Stimulated activated CD4-positive, alpha-beta T cell treated with anti-CD3 and anti-CD28 coated beads, Interleukin-12 subunit alpha, Interleukin-12 subunit beta, amount 100 ng/mL, for 4 hours (primary cell): ENCODE results near the gene UBAC2.

ENCODE experiments used
- DNase-seq: peaks from one replicate; pipeline ENCODE4 v3.0.0-alpha.2; 2020

Gene UBAC2

GRCh38 chr13:99344610-99345208 lies 144.1 kb downstream of the UBAC2 start:
- DNase-seq: no peak

- DNase-seq: no peak
Observed at GRCh38 chr13:99345345-99345744, 144.7 kb downstream of the UBAC2 start.

- DNase-seq: no peak
Observed at GRCh38 chr13:99346335-99347042, 145.8 kb downstream of the UBAC2 start.

- DNase-seq: no peak
Observed at GRCh38 chr13:99347335-99347878, 146.8 kb downstream of the UBAC2 start.

GRCh38 chr13:99347911-99348451 lies 147.3 kb downstream of the UBAC2 start:
- no peak for DNase-seq

- no peak for DNase-seq
Observed at GRCh38 chr13:99350191-99350590, 149.5 kb downstream of the UBAC2 start.

GRCh38 chr13:99351772-99352171 lies 151.1 kb downstream of the UBAC2 start:
- no peak for DNase-seq

- DNase-seq: no peak
Observed at GRCh38 chr13:99352351-99353245, 151.9 kb downstream of the UBAC2 start.

- DNase-seq: no peak
Observed at GRCh38 chr13:99353246-99353600, 152.6 kb downstream of the UBAC2 start.

GRCh38 chr13:99353836-99354235 lies 153.2 kb downstream of the UBAC2 start:
- no peak for DNase-seq

GRCh38 chr13:99354371-99354951 lies 153.8 kb downstream of the UBAC2 start:
- no peak for DNase-seq

- DNase-seq: no peak
Observed at GRCh38 chr13:99355267-99356011, 154.8 kb downstream of the UBAC2 start.

GRCh38 chr13:99356012-99356261 lies 155.3 kb downstream of the UBAC2 start:
- no peak for DNase-seq

- no peak for DNase-seq
Observed at GRCh38 chr13:99356262-99357091, 155.8 kb downstream of the UBAC2 start.

- DNase-seq: no peak
Observed at GRCh38 chr13:99357131-99357596, 156.5 kb downstream of the UBAC2 start.

GRCh38 chr13:99357941-99358340 lies 157.3 kb downstream of the UBAC2 start:
- DNase-seq: no peak

GRCh38 chr13:99359528-99359927 lies 158.9 kb downstream of the UBAC2 start:
- DNase-seq: no peak

GRCh38 chr13:99360696-99361095 lies 160.0 kb downstream of the UBAC2 start:
- no peak for DNase-seq

GRCh38 chr13:99361197-99361596 lies 160.5 kb downstream of the UBAC2 start:
- no peak for DNase-seq

- DNase-seq: no peak
Observed at GRCh38 chr13:99362362-99362761, 161.7 kb downstream of the UBAC2 start.

GRCh38 chr13:99363391-99363790 lies 162.7 kb downstream of the UBAC2 start:
- DNase-seq: no peak
